ENCODE data around the gene PLA2G4A. TPM values are rescaled to one million over a fixed set of nuclear protein-coding genes. Genes with fewer than 3 reads are reported as not detected.

Gene PLA2G4A
- 4.1 and 8.4 TPM in 2 replicates for total RNA-seq

GRCh38 chr1:186828611-186829454, at the start of gene PLA2G4A:
PLA2G4A (plus strand) TSS chr1:186828949; CDS start chr1:186854355, 25,406 bp downstream.

Other genes with a start within 250 kb of the PLA2G4A start
- 2.9 and 3.4 TPM in 2 replicates for gene PTGS2, start 148.5 kb upstream of the PLA2G4A start, total RNA-seq